ENCODE data around the gene CUBN.

CUBN gene

GRCh38 chr10:17066807-17067206 is 62.8 kb downstream of the CUBN start:
- DNase-seq = no peak

GRCh38 chr10:17066000-17066399 is 63.6 kb downstream of the CUBN start:
- DNase-seq = no peak

- no peak for DNase-seq
These were observed 64.3 kb downstream of the CUBN start for GRCh38 chr10:17065273-17065672.

- no peak for DNase-seq
These were observed 65.2 kb downstream of the CUBN start for GRCh38 chr10:17064435-17064834.

- no peak for DNase-seq
These were observed 66.6 kb downstream of the CUBN start for GRCh38 chr10:17062955-17063484.

- DNase-seq = no peak
These were observed 67.1 kb downstream of the CUBN start for GRCh38 chr10:17062493-17062892.

GRCh38 chr10:17062009-17062408 is 67.6 kb downstream of the CUBN start:
- no peak for DNase-seq

GRCh38 chr10:17061418-17061817 is 68.2 kb downstream of the CUBN start:
- DNase-seq = no peak

GRCh38 chr10:17060289-17060688 is 69.3 kb downstream of the CUBN start:
- DNase-seq = no peak

- no peak for DNase-seq
These were observed 70.4 kb downstream of the CUBN start for GRCh38 chr10:17059197-17059688.

- DNase-seq = no peak
These were observed 71.5 kb downstream of the CUBN start for GRCh38 chr10:17058093-17058492.

- no peak for DNase-seq
These were observed 72.7 kb downstream of the CUBN start for GRCh38 chr10:17056781-17057428.

- DNase-seq = no peak
These were observed 76.1 kb downstream of the CUBN start for GRCh38 chr10:17053513-17053912.

GRCh38 chr10:17053061-17053460 is 76.5 kb downstream of the CUBN start:
- DNase-seq = no peak

- DNase-seq = no peak
These were observed 77.8 kb downstream of the CUBN start for GRCh38 chr10:17051851-17052250.

- DNase-seq = no peak
These were observed 80.4 kb downstream of the CUBN start for GRCh38 chr10:17049195-17049594.

- no peak for DNase-seq
These were observed 81.7 kb downstream of the CUBN start for GRCh38 chr10:17047908-17048307.

- DNase-seq = no peak
These were observed 82.6 kb downstream of the CUBN start for GRCh38 chr10:17046989-17047388.

- no peak for DNase-seq
These were observed 86.0 kb downstream of the CUBN start for GRCh38 chr10:17043586-17043985.

- DNase-seq = no peak
These were observed 87.7 kb downstream of the CUBN start for GRCh38 chr10:17041626-17042520.

- no peak for DNase-seq
These were observed 91.0 kb downstream of the CUBN start for GRCh38 chr10:17038627-17039026.

- DNase-seq = no peak
These were observed 91.7 kb downstream of the CUBN start for GRCh38 chr10:17037910-17038309.

GRCh38 chr10:17035446-17035845 is 94.2 kb downstream of the CUBN start:
- DNase-seq = no peak
